Activated CD4-positive, alpha-beta T cell treated with anti-CD3 and anti-CD28 coated beads, Interleukin-2, amount 50 U/mL, for 16 hours (primary cell): ENCODE data around the gene HNRNPR.
"Not testable (repeated sequence)": the region's sequence is repeated elsewhere in the genome, so short reads cannot be mapped to it uniquely, and the experiment has no call there.

Experiments used
- DNase-seq: peaks from one replicate; pipeline ENCODE4 v3.0.0-alpha.2; 2020

HNRNPR gene

GRCh38 chr1:23344111-23344986, at the start of gene HNRNPR:
Gene HNRNPR (minus strand): TSS chr1:23344284. CDS start chr1:23341008, 3,276 bp downstream.
- DNase-seq = peak; percentile 100

DNA sequence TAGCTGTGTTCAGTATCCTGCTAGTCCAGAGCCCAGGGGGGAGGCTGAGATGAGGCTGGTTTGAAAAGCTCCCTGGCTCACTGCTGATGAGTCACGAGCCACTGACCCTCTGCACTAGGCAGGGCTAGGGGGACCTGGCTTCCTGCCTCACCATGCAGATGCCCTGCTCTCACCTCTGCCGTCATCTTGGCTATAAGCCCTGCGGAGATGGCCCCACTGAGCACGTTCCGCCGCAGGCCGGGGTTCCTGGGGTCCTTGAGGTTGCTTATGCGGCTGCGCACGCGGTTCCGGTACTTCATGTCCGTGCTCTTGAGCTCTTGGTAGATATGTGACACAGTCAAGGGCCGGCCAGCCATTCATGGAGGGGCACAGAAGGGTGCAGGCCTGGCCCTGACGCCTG, 49.6 kb upstream of the HNRNPR start:
- DNase-seq = no peak

- no peak for DNase-seq
These were observed 48.2 kb upstream of the HNRNPR start for GRCh38 chr1:23392125-23392855.

DNA sequence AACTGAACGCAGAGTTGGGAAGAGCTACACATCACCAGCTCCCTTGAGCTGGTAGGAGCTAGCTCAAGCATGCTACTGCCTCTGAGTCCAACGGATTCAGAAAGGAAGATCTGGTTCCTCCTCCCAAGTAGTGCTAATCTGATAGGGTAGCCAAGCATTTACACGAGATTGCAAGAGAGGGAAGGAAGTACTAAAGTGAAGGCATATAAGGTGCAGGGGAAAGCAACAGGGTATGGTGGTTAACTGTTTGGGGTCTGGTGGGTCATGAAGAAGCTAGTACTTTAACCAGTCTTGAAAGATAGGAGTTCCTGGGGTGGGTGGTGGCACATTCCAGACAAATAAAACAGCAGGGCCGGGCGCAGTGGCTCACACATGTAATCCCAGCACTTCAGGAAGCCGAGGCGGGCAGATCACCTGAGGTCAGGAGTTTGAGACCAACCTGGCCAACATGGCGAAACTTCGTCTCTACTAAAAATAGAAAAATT, 45.8 kb upstream of the HNRNPR start:
- DNase-seq = no peak

DNA sequence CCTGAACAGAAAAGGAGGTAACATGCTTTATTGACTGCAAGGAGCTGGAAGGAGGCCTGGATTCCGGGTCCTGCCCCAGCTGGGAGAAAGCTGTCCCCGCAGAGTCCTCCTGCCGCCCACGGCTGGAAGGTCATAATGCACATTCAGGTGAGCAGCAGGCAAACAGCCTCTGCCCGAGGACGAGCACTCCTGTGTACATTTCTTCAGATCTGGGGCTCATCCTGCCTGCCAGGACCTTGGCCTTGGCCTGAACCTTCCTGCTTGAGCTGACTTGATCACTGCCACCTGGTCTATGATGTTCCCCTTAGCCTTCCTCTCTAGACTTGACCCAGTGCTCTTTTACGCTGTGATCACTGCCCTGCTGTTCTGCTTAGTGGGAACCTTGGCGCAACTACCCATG, 43.4 kb upstream of the HNRNPR start:
- no peak for DNase-seq

- no peak for DNase-seq
These were observed 41.1 kb upstream of the HNRNPR start for GRCh38 chr1:23385119-23385621.

DNA sequence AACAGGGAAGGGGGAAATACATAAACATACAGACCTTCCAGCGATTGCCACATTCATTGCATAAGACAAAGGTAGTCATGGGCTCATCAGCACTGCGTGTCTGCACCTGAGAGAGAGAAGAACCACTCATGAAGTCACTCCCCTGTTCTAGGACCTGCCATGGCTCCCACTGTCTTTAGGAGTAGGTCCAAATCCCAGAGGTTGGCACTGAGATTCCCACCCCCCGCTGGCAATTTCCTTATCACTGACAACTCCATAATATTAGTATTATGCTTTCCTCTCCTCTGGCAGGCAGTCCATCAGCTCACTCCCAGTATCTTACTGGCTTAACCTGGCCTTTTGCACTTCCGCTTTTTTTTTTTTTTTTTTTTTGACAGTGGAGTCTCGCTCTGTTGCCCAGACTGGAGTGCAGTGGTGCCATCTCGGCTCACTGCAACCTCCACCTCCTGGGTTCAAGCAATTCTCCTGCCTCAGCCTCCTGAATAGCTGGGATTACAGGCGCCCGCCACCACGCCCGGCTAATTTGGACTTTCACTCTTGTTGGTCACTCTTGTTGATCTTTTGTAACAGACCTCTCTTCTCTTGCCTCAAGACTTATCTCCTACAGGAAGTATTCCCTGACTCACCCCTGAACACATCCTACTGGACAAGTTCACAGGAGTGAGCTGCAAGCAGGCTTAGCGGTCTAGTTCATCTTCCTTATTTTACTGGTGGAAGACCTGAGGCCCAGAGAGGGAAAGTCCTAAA, 40.4 kb upstream of the HNRNPR start:
- DNase-seq = no peak

DNA sequence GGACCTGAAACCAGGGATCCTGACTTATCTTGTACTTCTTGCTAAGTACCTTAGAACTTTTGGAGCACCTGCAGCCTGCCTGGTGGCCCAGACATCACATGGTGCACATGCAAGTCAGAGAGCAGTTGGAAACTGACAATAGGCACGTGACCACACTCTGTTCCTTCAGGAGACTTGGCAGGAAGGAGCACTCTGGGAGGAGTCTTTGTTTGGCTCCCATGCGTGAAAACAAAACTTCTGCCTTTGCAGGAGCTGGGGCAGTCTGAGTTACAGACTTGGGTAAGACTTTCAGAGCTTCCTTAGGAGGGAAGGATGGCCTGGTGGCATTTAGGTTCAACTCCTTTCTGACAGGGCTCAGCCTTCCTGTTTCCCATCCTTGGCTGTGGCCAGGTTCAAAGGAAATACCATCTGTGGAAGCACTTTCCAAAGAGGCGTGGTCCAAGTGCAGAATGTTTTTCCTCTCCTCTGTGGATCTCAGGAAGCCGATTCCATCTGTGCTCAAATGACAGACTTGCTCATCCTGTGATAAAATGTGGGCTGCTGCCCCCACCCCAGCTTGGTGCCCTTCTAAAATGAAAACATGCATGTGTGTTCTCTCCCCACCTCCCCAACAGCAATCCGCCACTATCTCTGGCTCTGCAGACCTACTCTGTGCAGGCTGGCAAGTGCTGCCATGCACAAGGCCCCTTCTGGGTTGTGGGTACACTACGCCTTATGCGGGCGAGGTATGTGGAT, 39.7 kb upstream of the HNRNPR start:
- DNase-seq = no peak

- no peak for DNase-seq
These were observed 37.3 kb upstream of the HNRNPR start for GRCh38 chr1:23381233-23381885.

DNA sequence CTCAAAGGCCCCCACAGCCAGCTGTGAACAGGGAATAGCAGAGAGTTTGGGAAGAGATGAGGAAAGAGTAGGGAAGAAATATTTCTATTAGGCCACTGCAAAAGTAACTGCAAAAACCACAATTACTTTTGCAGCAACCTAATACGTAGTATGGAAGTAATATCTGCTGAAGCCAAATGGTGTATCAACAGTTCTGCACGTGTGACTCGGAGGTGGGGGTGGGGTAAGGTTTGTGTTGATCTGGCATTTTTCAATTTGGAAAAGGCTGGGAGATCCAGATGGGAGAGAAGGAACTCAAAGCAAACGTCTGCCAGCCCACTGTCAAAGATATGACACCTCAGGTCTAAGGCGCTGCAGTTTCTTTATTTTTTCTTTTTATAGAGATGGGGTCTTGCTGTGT, 36.6 kb upstream of the HNRNPR start:
- DNase-seq = no peak

GRCh38 chr1:23380236-23380635, 36.2 kb upstream of the HNRNPR start:
- DNase-seq = not testable (repeated sequence)

DNA sequence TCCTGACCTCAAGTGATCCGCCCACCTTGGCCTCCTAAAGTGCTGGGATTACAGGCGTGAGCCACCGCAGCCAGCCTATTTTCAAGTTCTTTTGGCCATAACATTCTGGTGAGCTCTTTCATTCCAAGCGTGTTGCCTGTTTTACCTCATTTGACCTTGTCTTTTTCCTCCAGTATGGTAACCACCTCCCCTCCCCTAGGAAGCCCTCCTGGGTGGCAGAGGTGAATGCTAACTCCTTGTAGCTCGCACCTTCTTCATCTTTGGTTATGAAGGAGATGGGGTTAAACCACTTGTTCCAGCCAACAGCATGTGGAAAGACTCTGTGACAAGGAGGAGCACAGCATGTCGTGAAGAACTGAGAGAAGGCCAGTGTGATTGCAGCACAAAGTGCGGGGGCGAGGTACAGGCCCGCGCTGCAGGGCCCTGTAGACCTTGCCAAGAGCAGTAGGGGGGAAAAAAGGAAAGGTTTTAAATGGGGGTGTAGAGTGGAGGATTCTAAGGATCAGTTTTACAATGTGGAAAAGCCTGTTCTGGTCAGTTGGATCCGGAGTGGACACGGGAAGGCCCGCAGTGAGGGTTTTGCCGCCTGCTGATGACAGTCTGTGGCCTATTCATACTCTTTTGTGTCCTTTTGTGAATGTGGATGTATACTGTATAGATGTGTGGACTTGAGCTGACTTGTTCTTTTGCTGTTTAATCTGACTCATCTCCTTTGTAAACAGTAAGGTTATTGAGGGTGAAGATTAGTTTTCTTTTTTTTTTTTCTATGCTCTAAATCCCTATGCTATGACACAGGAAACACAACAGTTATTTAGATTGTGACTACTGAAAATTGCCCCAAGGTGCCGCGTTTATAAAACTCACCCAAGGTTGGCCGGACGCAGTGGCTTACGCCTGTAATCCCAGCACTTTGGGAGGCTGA, 33.1 kb upstream of the HNRNPR start:
- no peak for DNase-seq

DNA sequence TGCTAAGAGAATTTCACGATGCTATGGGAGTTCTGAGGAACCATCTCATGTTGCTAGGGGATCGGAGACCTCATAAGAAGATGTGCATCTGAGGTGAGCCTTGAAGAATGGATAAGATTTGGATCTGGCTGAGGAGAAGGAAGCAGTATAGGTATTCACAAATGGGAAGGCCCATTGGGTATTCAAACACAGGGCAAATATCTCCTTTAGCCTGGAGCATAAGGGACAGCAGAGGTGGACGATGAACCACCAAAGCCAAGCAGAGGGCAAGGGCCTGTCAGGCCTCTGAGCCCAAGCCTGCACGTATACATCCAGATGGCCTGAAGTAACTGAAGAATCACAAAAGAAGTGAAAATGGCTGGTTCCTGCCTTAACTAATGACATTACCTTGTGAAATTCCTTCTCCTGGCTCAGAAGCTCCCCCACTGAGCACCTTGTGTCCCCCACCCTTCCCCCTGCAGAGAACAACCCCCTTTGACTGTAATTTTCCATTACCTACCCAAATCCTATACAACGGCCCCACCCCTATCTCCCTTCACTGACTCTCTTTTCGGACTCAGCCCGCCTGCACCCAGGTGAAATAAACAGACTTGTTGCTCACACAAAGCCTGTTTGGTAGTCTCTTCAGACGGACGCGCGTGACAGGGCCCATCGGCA, 30.1 kb upstream of the HNRNPR start:
- not testable (repeated sequence) for DNase-seq

DNA sequence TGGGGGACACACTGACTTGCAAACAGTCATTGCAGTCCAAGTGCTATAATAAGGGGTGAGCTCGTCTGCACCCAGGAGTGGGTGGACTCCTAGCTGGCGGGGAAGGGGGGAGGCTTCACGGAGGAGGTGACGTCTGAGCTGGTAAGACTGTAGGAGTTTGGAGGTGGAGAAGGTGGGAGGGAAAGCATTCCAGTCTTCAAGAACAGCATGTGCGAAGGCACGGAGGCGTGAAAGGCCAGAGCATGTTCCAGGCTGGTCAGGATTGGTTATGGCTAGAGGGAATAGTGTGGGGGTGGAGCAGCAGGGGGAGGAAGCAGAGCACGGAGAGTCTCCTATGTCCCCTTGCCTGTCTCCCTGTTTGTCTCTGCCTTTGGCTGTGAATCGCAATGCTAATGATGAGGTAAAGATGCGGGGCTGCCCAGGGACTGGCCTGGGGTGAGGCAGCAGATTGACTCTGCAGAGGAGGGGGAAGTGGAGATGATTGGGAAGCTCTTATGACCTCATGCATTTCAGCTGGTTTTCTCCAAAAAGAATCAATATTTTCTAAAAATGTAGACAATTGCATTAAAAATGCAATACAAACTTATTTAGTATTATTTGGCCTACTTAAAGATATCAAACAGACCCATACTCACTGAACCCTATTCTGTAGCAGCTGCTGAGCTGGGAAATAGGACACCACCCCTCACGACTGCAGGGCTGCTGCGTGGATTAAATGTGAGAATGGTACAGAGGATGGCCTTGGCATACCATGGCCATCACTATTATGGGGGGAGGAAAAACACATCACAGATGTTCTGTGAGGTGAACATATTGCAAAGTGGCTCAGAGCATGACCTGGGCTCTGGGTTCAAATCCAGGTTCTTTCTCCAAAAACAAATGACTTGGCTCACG, 28.1 kb upstream of the HNRNPR start:
- DNase-seq = no peak

DNA sequence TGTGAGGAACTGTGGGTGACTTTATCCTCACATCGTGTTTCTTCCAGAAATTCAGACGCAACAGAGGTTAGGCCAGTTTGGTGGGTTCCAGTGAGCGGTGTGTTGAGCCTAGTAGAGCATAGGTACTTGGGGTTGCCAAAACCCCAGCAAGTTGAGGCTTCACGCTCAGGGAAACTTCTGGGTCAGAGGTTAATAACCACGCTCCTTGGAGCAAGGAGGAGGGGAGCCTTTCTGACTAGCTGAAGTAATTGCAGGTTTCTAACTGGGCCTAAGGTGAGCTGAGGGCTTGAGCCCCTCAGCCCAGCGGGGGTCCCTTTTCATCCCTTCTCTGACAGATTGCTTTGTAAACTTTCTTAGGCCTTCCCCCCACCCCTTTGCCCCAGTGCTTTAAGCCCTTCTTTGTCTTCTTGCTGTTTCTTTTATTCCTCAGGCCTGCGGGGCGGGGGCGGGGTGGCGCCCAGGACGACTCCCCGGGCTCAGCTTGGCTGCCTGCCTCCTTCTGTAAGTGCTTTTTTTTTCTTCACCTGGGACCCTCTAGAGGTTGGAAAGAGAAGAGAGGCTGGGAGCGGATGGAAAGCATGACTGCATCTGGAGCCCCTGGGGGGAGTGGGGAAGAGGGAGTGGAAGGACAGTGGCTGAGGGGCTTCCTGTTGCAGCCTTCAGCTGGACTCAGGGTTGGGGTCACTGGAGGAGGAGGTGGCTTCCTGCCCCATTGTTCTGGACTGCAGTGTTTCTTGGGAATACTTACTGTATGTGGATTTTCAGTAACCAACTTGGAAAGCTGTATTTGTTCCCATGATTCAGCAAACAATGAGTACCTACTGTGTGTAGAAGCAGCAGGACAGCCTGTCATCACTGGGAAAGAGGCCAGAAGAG, 26.9 kb upstream of the HNRNPR start:
- DNase-seq = no peak

DNA sequence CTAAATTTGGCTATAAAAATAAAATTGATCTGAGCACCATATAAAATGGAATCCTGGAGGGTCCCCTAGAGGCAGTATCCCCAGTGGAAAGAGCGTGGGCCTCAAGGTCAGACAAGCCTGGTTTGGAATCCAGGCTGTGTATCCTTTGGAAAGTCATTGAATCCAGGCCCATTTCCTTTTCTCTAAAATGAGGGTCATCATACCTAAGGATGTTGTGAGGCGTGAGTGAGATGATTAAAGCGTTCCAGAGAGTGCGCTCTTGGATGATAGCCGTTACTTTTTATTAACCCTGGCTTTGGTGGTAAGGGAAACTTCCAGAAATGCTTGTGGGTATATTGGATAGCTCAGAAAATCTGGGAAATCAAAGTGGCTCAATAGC, 26.2 kb upstream of the HNRNPR start:
- DNase-seq = no peak

DNA sequence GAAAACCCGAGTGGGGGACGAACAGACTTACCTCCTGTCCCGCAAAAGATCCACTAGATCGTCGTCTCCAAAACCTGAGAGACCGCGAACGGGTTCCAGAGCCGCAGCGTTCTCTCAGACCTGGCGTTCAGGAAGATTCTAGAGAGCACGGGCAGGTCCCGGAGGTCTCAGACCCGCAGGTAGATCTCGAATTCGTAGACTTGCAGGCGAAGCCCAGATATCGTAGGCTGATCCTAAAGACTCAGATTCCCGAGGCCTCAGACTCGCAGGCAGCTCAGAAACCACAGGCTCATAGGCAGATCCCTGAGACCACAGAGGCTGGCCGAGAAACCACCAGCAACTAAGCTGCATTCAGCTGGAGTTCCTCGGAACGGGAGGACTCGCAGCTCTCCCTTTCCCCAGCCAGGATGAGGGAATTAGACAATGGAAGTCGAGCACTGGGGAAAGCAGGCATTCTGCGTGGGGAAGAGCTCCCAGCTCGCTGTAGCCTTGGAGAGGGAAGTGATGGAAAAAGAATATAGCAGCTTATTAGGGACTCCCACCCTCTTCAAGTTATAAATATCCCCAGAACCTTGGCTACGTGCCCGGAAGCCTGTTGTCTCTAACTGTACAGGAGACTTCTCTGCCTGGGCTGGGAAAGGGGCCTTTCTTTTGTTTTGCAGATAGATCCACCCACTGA, 25.4 kb upstream of the HNRNPR start, which contains the start of gene ZNF436:
ZNF436 (minus strand) TSS at position 502 of the 679 bp plus-strand sequence. CDS start 1,831 bp downstream, outside the sequence.
- DNase-seq = peak; percentile 2
